NCI-H524 treated with DMSO at 0.1 percent for 48 hours (cell line): ENCODE results near the gene MYH11.
"Not testable (repeated sequence)": the region's sequence is repeated elsewhere in the genome, so short reads cannot be mapped to it uniquely, and the experiment has no call there.

Experiments
- DNase-seq: peaks from one replicate; lab custom pipeline; 2025; lab: John Stamatoyannopoulos, UW

MYH11 gene

GRCh38 chr16:15876503-15876902 is 19.7 kb upstream of the MYH11 start:
- no peak for DNase-seq

GRCh38 chr16:15874745-15875314 is 18.0 kb upstream of the MYH11 start:
- no peak for DNase-seq

GRCh38 chr16:15873737-15874136 is 16.9 kb upstream of the MYH11 start:
- DNase-seq = no peak

DNA sequence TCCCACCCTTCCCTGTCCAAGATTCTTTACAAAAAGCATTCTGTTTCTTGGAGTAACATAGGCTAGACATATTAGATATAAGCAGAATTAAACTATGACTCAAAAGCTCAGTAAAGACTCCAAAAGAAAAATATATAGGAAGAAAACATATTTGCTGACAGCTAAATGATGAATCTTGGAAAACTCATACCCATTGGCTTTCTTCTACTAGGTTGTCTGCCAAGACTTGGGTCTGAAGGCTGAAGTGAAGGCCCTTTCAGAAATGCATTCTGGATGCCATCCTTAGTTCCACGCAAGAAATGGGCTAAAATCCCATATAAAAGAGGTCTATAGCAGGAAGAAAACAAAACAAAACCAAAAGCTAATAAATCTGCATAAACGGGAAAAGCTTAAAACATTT is 16.5 kb upstream of the MYH11 start:
- DNase-seq = no peak

DNA sequence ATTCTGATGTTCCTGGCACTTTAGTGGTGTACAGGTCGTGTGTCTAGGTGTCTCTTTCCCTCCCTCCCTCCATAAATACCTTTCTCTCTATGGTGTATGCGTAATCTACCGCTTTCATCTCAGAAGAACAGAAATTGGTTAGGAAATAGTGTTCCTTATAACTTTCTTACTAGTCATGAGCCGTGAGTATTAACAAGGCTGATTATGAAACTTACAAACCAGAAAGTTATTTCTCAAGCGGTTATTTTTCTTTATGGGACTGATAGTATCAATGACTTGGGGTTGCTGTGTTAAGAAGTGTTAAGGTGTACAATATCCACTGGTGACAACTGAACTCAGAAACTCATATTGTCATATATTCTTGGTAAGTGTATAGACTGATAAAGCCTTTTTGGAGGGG is 13.2 kb upstream of the MYH11 start:
- no peak for DNase-seq

DNA sequence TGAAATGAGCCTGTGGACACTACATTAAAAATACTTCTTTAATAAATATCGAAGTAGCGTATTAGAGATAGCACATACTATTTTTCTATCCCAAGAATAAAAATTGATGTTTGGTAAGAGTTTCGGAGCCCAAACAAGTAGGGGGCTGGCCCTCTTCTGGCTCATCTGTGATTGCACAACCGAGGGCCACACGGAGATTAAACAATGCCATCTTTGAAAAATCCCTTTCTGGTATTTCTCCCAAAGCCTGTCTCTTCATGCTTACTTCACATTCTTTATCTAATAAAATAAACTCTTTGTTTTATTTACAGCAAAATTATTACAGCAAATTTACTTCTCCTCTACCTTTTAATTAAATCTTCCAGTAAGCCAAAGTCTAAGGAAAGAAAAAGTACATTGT is 9.6 kb upstream of the MYH11 start:
- no peak for DNase-seq

DNA sequence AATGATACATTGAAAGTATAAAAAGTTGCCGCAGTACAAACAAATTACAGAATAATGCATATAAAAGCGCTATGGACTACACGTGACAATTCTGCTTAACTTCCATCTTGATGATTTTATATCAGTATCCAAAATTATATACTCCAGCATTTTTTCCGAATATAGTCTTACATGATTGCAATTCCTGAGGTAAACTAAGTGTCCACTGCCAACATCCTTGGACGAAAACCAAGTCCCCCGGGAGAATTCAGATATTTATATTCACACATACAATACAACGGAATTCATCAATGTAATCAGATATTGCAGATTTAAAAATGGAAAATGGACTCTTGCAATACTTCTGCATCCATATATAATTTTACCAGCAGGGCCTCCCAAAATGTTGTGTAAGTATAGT is 8.9 kb upstream of the MYH11 start:
- DNase-seq = no peak

DNA sequence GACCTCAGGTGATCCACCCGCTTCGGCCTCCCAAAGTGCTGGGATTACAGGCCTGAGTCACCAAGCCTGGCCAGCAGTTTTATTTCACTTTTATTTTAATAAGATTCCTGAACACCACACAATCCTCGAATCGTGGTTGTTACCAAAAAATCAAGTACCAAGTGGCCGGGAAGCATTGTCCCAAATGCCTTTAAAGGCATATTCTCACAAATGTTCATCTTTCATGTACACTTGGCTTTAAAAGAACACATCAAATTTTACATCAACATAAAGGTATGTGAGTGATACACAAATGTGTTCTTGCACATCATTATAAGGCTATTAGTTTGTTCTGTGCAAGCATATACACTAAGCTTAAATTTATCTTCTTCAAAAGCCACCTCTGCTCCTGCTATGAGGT is 8.1 kb upstream of the MYH11 start:
- DNase-seq = no peak

DNA sequence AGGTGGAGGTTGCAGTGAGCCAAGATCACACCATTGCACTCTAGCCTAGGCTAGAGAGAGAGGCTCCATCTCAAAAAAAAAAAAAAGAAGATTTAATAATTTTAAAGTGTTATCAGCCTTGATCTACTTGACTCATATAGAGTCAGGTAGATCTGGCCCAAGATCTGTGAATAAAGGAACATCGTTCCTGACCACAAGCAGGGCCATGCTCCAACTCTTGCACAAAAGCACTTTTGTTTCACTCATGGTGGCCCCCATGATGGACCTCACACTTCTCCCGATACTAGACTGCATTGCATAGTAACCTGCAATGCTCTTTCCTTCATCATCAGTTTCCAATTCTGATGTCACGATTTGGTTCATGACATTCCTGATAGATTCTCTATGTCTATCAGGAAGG is 5.2 kb upstream of the MYH11 start:
- no peak for DNase-seq

- no peak for DNase-seq
Observed at GRCh38 chr16:15858921-15859668, 2.3 kb upstream of the MYH11 start.

DNA sequence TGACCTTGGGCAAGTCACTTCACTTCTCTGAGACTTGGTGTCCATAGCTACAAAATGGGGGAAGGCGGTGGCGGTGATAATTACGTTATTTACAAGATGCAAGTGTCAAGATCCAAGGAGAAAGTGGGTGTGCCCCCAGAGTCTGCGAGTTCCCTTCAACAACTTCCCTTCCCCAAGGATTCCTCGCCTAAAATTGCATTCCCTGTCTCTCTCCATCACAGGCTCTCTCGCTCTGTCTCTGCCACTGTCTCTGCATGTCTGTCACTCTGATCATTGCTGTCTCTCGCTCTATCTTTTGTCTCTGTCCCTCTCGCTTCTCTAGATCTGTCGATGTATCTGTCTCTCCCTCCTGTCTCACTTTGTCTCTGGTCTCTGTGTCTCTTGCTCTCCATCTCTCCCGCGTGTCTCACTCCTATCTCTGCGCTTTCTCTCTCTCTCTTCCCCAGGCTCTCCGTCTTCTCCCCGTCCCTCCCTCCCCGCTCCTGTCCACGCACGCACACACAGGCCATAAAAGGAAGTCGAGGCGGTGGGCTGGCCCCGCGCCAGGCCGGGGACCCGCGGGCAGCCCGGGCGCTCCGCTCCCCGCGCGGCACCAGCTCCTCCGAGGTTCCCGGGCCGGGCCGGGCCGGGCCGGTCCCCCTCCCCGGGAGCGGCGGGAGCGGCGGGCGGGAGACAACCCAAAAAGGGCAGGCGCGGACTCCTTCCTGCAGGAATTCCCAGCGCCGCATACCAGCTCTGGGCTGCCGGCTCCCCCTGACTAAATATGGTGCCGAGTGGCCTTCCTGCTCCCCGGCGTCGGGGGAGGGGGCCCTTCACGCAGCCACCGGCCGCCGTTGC is 1.1 kb upstream of the MYH11 start:
- no peak for DNase-seq

GRCh38 chr16:15856182-15856581 is 646 bp downstream of the MYH11 start:
- no peak for DNase-seq

DNA sequence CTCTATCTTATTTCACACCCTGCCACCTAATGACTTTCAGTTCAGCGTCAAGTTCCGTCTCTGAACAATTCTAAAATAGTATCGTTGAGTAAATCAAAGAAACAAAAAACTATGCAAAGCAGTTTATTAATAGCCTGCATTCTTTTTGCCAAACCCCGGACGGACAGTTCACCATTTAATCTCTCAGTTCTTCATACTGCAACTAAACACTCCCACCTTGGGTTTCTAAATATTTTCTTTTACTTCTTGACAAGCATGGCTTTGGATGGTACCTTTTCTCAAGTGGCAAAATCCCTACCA is 1.2 kb downstream of the MYH11 start:
- no peak for DNase-seq

GRCh38 chr16:15854906-15855703 is 1.7 kb downstream of the MYH11 start:
- no peak for DNase-seq

DNA sequence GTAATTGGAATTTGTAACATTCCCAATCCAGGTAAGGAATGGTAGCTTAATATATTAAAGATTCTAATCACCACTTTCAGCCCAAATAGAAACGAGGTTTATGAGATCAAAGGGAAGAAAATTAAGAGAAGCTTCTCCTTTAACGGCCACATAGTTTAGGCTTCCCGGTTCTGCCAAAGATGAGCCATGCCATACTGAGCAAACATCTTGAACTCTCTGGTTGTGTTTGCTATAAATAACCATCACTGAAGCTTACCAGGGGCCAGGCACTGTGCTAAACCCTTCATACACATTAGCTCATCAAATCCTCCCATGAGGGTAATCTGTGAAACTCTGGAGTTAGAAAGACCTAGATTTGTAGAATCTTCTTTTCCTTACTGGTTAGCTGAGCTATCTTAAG is 2.8 kb downstream of the MYH11 start:
- DNase-seq = no peak

DNA sequence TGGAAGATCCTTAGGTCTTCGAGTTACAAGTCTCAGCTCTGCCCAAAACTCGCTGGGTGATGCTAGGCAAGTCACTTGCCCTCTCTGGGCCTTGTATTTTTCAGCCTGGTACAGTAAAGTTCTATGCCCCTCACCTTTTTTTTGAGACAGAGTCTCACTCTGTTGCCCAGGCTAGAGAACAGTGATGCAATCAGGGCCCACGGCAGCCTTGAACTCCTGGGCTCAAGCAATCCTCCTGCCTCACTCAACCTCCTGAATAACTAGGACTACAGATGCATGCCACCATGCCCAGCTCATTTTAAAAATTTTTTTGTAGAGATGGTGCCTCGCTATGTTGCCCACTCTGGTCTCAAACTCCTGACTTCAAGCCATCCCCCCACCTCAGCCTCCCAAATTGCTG is 3.8 kb downstream of the MYH11 start:
- no peak for DNase-seq

- DNase-seq = not testable (repeated sequence)
Observed at GRCh38 chr16:15850555-15850954, 6.3 kb downstream of the MYH11 start.

DNA sequence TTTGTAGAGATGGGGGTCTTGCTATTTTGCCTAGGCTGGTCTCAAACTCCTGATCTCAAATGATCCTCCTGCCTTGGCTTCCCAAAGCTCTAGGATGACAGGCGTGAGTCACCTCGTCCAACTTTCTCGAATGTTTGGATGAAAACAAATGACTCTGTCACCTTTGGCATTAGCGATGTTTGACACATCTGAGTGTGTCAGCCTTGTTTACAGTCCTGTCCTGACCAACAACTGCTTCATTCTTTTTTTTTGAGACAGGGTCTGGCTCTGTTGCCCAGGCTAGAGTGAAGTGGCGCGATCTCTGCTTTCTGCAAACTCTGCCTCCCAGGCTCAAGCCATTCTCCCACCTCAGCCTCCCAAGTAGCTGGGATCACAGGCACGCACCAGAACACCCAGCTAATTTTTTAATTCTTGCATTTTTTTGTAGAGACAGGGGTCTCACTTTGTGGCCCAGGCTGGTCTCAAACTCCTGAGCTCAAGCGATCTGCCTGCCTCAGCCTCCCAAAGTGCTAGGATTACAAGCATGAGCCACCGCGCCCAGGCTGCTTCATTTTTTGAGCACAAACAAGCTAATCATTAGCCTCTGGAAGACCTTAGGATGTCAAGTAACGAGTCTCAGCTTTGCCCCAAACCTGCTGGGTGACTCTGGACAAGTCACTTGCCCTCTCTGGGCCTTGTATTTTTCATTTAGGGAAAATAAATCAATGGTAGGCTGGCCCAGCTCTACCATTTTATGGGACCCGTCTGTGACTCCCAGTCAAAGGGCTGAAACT is 7.4 kb downstream of the MYH11 start:
- DNase-seq = no peak

- DNase-seq = no peak
Observed at GRCh38 chr16:15847611-15848175, 9.1 kb downstream of the MYH11 start.

DNA sequence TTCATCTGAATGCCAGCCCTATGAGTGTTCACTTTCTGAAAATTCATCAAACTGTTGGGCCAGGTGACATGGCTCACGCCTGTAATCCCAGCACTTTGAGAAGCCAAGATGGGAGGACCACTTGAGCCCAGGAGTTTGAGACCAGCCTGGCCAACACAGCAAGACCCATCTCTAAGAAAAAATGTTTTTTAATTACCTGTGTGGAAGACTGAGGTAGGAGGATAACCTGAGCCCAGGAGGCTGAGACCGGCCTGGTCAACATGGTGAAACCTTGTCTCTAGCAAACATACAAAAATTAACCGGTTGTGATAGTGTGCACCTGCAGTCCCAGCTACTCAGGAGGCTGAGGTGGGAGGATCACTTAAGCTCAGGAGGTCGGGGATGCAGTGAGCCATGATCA is 10.3 kb downstream of the MYH11 start:
- DNase-seq = no peak

GRCh38 chr16:15843635-15844279 is 13.1 kb downstream of the MYH11 start:
- DNase-seq = no peak
